ENCODE measurements around the gene KSR2. TPM values are rescaled to one million over a fixed set of nuclear protein-coding genes. Genes with fewer than 3 reads are reported as not detected.

Gene KSR2
- total RNA-seq, result not detected in 2 replicates

GRCh38 chr12:117968826-117969659, at the start of gene KSR2:
TSS of gene KSR2 (minus strand) at chr12:117968990. CDS start at chr12:117968255, 735 bp downstream.

GRCh38 chr12:118016424-118017264, 47.9 kb upstream of the KSR2 start, which contains the start of gene RFC5:
TSS of gene RFC5 (plus strand) at chr12:118016703. CDS start at chr12:118016828, 125 bp downstream.

Other genes with a start within 250 kb of the KSR2 start
- 5.0 and 11.8 TPM in 2 replicates for gene RFC5, start 47.7 kb upstream of the KSR2 start, total RNA-seq
- 50.1 and 80.3 TPM in 2 replicates for gene WSB2, start 92.2 kb upstream of the KSR2 start, total RNA-seq
- gene VSIG10, start 135.0 kb upstream of the KSR2 start, total RNA-seq, result 8.8 and 18.6 TPM in 2 replicates
- gene PEBP1, start 167.1 kb upstream of the KSR2 start, total RNA-seq, result 193 and 224 TPM in 2 replicates